ENCODE results near the gene TSC22D1.
"Not testable (repeated sequence)": the region's sequence is repeated elsewhere in the genome, so short reads cannot be mapped to it uniquely, and the experiment has no call there.

TSC22D1 gene

DNA sequence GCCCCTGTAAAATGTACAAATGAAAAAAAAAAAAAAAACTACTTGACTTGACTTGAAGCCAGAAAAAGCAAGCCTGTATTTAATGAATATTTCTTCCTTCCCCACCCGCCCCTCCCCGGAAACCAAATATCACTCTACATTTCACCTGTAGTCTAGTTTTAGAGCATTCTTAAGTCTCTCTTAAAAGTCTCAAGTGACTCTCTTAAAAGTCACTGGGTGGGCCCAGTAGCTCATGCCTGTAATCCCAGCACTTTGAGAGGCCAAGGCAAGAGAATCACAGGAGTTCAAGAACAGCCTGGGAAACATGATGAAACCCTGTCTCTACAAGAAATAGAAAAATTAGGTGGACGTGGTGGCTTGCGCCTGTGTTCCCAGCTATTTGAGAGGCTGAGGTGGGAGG is 72.0 kb downstream of the TSC22D1 start:
- no peak for DNase-seq (ENCODE audit: low read depth)

DNA sequence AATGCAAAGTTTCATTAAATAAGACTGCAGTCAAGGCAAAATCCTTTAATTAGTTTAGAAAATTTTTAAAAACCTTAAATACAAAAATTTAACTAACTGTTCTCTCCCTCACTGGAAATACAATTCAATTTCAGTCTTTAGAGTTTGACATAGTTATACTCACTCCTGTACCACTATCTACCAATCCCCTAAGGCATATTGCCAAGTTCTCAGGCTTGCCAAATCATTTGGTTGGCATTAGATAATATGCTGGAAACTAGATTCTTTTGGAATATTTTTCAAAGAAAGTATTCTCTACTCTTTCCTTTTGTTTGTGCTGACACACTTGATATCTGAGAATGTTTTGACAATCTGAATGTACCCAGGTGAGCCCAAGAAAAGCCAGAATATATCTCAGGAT is 77.2 kb downstream of the TSC22D1 start:
- peak; percentile 55 for DNase-seq (ENCODE audit: low read depth)

DNA sequence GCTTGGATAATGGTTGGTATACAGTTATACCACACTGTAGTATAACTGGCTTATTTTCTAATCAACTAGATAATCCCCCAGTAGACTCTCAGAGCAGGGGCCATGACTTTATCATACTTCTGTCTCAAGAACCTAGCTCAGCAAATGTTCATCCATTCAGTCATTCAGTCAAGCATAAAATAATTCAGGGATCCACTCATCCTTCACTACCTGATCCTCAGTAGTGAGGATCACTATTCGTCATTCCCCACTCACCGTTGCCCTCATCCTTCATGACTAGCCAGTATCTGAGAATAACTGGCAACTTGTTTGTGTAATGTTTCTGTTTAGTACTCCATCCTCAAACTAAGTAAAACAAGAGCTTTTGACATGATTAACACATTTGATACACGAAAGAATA is 77.6 kb downstream of the TSC22D1 start:
- DNase-seq (ENCODE audit: low read depth), result no peak

DNA sequence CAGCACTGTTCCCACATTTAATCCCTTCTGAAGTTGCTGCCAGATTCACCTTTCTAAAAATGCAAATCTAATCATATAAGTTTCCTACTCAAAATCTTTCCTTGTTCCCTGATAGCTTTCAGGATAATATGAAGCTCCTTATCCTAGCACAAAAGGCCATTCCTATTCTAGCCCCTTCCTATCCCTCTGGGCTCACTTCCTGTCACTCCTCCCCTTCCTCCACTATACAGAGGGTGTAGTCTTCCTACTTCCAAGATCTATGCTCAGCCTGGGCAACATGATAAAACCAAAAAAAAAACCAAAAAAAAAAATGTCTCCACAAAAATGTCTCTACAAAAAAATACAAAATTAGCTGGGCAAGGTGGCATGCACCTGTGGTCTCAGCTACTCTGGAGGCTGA is 78.3 kb downstream of the TSC22D1 start:
- no peak for DNase-seq (ENCODE audit: low read depth)

GRCh38 chr13:44493213-44493812 is 82.8 kb downstream of the TSC22D1 start:
- DNase-seq (ENCODE audit: low read depth), result no peak

- no peak for DNase-seq (ENCODE audit: low read depth)
Measured at GRCh38 chr13:44489751-44490150, 86.4 kb downstream of the TSC22D1 start.

GRCh38 chr13:44487989-44488388 is 88.1 kb downstream of the TSC22D1 start:
- no peak for DNase-seq (ENCODE audit: low read depth)

DNA sequence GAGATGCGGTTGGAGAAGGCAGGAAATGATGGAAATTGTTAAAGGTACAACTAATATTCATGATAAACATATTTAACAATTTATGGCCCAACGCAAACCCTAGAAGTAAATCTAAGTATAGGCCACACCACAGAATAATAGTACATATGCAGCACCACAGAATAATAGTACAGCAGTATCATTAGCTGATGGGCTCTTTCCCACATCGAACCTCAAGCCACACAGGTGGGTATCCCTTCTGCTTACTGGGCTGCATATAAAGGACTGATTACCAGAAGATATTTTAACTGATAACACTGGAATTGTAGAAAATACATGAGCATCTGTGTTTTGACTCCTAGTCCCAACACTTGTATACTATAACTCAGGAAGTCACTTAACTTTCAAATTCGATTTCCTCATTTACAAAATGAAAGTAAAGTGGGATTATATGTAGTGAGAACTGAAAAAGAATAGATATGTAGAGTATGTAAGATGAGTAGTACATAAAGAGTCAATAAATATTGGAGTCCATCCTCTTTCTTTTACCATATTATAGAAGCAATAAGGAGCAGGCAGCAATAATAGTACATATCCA is 91.5 kb downstream of the TSC22D1 start:
- DNase-seq (ENCODE audit: low read depth), result no peak

DNA sequence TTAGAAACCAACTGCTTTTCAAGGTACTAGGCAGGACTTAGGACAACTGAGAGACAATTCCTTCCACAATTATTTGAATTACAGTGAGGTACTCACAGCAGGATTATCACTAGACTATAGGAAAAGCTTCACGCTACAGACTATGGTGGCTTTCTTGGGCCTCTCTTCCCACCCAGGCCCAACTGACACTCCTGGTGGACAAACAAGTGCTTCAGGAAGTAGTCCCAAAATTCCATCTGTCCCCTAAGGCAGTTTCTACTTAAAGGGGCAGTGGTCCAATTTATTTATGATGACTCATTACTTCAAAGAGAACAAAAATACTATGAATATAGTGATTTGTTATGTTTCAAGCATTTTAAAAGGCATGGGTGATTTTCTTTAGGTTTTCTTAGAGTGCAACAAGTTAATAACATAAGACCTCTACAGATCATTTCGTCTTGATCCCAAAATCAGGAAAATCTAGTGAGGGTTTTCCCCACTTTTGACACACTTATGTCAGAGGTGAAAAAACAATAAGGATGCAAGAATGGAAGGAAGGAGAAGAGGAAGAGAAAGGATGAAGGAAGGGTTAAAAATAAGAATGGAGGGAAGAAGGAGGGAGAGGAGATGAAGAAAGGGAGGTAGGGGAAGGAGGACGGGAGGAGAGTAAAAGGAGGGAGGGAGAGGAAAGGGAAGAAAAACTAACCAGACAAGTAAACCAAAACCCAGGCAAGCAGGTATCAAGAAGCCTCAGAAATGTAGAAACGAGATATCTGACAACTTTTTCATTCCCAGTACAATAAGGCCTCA is 101.8 kb downstream of the TSC22D1 start:
- no peak for DNase-seq (ENCODE audit: low read depth)

DNA sequence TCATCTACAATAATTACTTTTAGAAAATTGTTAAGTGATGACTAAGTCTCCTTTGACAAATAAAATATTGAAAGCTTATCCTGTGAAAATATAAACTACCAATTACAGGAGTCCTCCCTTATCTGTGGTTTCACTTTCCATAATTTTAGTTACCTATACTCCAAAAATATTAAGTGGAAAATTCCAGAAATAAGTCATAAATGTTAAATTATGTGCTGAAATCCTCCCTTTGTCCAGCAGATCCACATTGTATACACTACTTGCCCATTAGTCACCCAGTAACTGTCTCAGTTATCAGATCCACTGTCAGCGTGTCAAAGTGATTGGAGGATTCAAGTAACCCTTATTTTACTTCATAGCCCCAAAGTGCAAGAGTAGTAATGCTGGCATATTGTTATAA is 104.4 kb downstream of the TSC22D1 start:
- peak; percentile 52 for DNase-seq (ENCODE audit: low read depth)

DNA sequence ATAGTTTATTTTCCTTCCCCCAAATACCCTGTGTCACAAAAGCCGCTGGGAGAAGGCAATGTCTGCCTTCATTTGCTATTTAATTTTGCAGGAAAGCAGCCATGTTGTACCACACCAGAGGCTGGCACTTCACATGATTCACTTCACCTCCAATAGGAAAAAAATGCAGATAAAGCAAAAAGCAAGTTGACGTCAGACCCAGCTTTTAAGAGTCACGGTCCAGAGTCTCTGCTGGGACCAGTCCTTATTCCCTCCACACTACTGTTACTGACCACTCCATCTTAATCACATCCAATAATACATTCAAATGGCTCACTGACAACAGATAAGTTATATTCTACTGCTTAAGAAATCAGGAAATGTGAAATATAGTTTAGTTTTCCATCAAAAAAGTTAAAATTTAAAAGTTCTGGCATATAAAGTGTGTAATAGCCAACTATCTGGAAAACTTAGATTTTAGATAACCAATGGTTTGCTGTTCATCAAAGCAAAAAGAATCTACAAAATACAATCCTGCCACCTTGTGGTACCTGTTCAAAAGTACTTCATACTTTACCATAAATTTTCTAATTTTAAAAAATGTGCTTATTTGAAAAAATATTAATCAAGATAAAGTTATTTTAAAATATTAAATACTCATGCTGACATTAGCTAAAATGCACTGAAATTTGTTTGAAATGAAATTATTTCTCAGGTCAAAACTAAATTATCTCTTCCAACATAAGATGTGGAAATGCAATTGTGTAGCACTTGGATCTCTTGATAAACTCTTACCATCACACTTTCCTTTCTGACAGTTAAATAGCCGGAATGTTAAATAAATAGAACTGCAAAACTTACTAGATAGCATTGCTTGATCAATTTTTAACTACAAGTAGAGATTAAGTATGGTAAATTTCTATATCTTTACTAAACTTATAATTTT is 105.2 kb downstream of the TSC22D1 start:
- peak; percentile 35 for DNase-seq (ENCODE audit: low read depth)

- DNase-seq (ENCODE audit: low read depth), result no peak
Measured at GRCh38 chr13:44468874-44469273, 107.3 kb downstream of the TSC22D1 start.

GRCh38 chr13:44465318-44465717 is 110.8 kb downstream of the TSC22D1 start:
- no peak for DNase-seq (ENCODE audit: low read depth)

DNA sequence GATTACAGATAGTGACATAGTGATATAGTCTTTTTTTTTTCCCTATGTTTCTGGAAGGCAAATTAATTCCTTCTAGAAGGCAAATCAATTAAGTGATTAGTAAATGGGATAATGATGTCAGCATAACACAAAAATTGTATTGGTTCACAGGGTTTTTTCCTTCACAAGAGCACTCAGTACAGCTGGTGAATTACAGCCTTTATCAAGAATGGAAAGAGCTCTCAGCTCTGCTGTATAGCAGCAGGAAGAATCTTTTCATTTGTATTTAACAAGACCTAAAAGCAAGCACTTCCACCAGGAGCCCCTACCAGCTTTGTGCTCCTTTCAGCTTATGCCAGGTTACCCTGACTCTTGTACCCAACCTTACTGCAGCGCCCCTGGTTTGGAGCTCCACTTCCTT is 111.7 kb downstream of the TSC22D1 start:
- DNase-seq (ENCODE audit: low read depth), result no peak

- DNase-seq (ENCODE audit: low read depth), result no peak
Measured at GRCh38 chr13:44463759-44464158, 112.4 kb downstream of the TSC22D1 start.

- DNase-seq (ENCODE audit: low read depth), result no peak
Measured at GRCh38 chr13:44459674-44460073, 116.5 kb downstream of the TSC22D1 start.

DNA sequence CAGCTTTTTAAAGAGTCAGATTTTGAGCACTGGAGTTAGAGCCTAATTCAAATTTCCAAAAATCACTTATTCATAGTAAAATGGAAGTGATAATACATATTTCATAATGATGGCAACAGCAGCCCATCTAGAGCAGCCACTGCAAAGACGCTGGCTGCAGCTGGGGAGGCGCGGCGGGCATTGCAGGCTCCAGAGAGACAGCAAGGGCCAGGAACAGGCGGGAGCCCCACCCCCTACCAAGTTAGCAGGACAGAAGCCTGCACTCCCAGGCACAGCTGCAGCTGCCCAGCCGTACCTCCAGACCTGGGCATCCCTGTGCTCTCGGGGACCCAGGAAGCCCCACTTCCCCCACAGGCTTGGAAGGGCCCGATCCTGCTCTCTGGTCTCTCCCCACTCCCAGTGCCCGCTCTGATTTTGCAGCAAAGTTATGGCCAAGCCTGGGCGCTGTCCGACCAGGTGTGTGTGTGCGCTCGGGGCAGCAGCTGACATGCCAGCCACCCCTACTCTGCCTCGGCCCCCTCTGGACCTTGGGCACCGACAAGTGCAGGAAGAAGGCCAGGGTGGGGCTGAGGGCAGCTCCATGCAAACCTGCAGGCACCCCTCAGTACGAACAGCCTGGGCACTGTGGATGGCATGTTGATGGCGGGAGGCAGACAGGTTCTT is 117.7 kb downstream of the TSC22D1 start:
- no peak for DNase-seq (ENCODE audit: low read depth)

DNA sequence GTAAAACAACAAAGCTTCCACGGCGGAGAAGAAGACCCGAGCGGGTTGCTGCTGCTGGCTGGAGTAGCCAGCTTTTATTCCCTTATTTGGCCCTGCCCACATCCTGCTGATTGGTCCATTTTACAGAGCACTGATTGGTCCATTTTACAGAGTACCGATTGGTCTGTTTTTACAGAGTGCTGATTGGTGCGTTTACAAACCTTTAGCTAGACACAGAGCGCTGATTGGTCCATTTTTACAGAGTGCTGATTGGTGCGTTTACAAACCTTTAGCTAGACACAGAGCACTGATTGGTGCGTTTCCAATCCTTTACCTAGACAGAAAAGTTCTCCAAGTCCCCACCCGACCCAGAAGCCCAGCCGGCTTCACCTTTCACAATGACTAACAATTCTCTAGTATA is 119.9 kb downstream of the TSC22D1 start:
- DNase-seq (ENCODE audit: low read depth), result not testable (repeated sequence)

DNA sequence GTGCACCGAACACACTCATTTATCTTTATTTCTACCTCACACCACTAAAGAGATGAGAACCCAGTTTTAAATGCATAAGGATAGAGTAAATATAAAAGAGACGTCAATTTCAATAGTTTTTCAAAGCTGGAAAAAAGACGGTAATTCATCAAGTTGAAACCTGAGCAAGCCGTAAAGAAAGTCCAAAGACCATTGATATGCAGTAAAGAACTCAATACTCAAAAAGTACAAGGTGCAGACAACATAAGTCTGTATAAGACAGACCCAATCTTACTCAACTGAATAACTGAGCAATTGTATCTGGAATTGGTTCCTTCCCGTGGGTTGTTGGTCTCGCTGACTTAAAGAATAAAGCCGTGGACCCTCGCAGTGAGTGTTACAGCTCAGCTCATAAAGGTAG is 120.4 kb downstream of the TSC22D1 start:
- DNase-seq (ENCODE audit: low read depth), result no peak

GRCh38 chr13:44453881-44454280 is 122.2 kb downstream of the TSC22D1 start:
- no peak for DNase-seq (ENCODE audit: low read depth)

- no peak for DNase-seq (ENCODE audit: low read depth)
Measured at GRCh38 chr13:44453069-44453468, 123.1 kb downstream of the TSC22D1 start.

DNA sequence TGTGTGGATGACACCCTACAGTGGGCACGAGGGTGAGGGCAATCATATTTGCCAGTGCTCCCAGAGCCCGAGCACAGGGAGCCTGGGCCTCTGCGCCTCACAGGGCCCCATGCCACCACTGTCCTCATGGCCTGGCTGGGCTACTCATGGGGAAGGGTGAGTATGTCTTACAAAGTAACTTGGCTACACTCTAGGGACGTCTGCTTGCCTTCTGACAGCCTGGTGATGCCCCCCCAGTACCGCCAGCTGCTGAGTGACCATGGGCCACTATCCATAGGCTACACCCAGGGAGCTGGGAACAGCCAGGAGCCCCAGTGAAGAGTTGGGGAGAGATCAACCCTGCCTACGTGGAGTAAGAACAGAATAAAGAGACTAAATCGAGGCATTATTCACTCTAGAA is 123.7 kb downstream of the TSC22D1 start:
- DNase-seq (ENCODE audit: low read depth), result no peak
